Peyer's patch (tissue), 4 donors: ENCODE measurements around the gene KIAA1671.

ENCODE experiments used
- CTCF ChIP-seq, 6 experiments: fragments of 450-650 bp in 4 of 6; fragments of 200-600 bp in 2 of 6; sonication (generic) in 1 of 6; IDR thresholded peaks; one replicate each; pipeline ENCODE4 v1.5.1; 2017 to 2019; ENCODE audit warnings: antibody characterized with exemption in 6 of 6, mild to moderate bottlenecking in 3 of 6, moderate library complexity in 1 of 6
- POLR2A ChIP-seq, 2 donors: fragments of 450-650 bp; IDR thresholded peaks; one replicate each; pipeline ENCODE4 v1.5.1; 2017; ENCODE audit warnings: antibody characterized with exemption in 2 of 2, mild to moderate bottlenecking in 2 of 2, moderate library complexity in 2 of 2

DNA sequence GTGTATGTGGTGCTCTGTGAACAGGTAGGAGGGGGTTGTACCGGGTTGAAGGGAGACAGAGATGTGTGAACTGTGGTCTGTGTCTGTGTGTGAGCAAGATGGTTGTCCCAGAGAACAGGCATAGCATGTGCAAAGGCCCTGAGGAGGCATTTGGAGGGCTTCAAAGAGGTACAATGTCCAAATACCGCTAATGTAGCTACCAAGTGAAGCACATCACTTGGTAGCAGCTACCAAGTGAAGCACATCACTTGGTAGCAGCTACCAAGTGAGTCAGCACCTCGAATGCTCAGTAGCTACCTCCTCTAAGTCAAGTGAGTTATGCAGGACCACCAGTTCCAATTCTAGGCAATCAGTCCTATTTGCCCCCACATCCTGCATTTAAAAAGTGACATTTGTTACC is 72.4 kb downstream of the KIAA1671 start:
- TF ChIP-seq POLR2A (IDR thresholded peaks at IDR 0.05) (no peak), CTCF (IDR thresholded peaks at IDR 0.05) (no peak)
